ENCODE measurements around the gene KISS1R. TPM values are rescaled to one million over a fixed set of nuclear protein-coding genes. Genes with fewer than 3 reads are reported as not detected.
A peak's percentile ranks its signal among the peaks of the same experiment; 100 is the strongest.

The KISS1R gene
- total RNA-seq, 4 donors from 2014 or later = not detected

DNA sequence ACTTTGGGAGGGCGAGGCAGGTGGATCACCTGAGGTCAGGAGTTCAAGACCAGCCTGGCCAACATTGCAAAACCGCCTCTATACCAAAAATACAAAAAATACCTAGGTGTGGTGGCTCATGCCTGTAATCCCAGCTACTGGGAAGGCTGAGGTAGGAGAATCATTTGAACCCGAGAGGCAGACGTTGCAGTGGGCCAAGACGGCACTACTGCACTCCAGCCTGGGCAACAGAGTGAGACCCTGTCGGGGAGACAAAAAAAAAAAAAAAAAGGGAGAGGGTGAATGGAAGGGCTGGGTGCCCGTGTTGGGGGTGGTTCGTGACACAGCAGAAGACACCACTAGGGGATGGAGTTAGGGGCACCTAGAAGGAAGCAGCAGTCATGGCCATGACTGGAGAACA lies 46.8 kb upstream of the KISS1R start:
- H3K9me3 ChIP-seq = no peaks in the 10 kb centered on the region
- H3K27me3 ChIP-seq = no peaks in the 10 kb centered on the region
- H3K4me3 ChIP-seq = no peak overlapping the region
- intact Hi-C loops (cut with DNase I) = no loop called here
- peaks cover 6 to 75% (median 66%) of the 10 kb centered on the region in 4 donors for H3K36me3 ChIP-seq
- peaks cover 16 to 37% (median 34%) of the 10 kb centered on the region in 4 donors for H3K4me1 ChIP-seq
- DNase-seq (ENCODE audit: extremely low spot score) = no peak
- 91% methylated on average over 7 of the region's 8 CpGs for WGBS
- no peak for TF ChIP-seq POLR2AphosphoS5 (IDR thresholded peaks at IDR 0.05)
- TF ChIP-seq POLR2A (IDR thresholded peaks at IDR 0.05; ENCODE audit: low read depth) = no peak
- TF ChIP-seq EP300 (IDR thresholded peaks at IDR 0.05) = no peak
- TF ChIP-seq, protein P1, sequence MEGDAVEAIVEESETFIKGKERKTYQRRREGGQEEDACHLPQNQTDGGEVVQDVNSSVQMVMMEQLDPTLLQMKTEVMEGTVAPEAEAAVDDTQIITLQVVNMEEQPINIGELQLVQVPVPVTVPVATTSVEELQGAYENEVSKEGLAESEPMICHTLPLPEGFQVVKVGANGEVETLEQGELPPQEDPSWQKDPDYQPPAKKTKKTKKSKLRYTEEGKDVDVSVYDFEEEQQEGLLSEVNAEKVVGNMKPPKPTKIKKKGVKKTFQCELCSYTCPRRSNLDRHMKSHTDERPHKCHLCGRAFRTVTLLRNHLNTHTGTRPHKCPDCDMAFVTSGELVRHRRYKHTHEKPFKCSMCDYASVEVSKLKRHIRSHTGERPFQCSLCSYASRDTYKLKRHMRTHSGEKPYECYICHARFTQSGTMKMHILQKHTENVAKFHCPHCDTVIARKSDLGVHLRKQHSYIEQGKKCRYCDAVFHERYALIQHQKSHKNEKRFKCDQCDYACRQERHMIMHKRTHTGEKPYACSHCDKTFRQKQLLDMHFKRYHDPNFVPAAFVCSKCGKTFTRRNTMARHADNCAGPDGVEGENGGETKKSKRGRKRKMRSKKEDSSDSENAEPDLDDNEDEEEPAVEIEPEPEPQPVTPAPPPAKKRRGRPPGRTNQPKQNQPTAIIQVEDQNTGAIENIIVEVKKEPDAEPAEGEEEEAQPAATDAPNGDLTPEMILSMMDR (IDR thresholded peaks at IDR 0.05) = no peak
- peak overlapping the region; percentile 68 to 86 (median 79) for H3K27ac ChIP-seq (replicated peaks in 1 of 4)

GRCh38 chr19:870963-871401 lies 46.2 kb upstream of the KISS1R start:
- WGBS = 68% methylated on average over 14 of the region's 28 CpGs
- H3K9me3 ChIP-seq = no peaks in the 10 kb centered on the region
- no peaks in the 10 kb centered on the region for H3K27me3 ChIP-seq
- H3K4me3 ChIP-seq = no peak overlapping the region
- TF ChIP-seq POLR2A (IDR thresholded peaks at IDR 0.05; ENCODE audit: low read depth) (no peak), EP300 (IDR thresholded peaks at IDR 0.05) (no peak), POLR2AphosphoS5 (IDR thresholded peaks at IDR 0.05) (peak in 1 of 2 donors; percentile 16)
- TF ChIP-seq, protein P1 (IDR thresholded peaks at IDR 0.05) = no peak
- DNase-seq (ENCODE audit: extremely low spot score) = no peak
- H3K27ac ChIP-seq (replicated peaks in 1 of 4) = peak overlapping the region in 3 of 4 donors; percentile 40 to 86 (median 76)
- intact Hi-C loops (cut with DNase I) = no loop called here
- peaks cover 11 to 82% (median 72%) of the 10 kb centered on the region in 4 donors for H3K36me3 ChIP-seq
- H3K4me1 ChIP-seq = peaks cover 16 to 37% (median 34%) of the 10 kb centered on the region in 4 donors

- peaks cover 12 to 88% (median 79%) of the 10 kb centered on the region in 4 donors for H3K36me3 ChIP-seq
- H3K27ac ChIP-seq (replicated peaks in 1 of 4) = peak overlapping the region; percentile 68 to 86 (median 74)
- intact Hi-C loops (cut with DNase I) = no loop called here
- no peak overlapping the region for H3K4me3 ChIP-seq
- peaks cover 16 to 37% (median 34%) of the 10 kb centered on the region in 4 donors for H3K4me1 ChIP-seq
- H3K9me3 ChIP-seq = no peaks in the 10 kb centered on the region
- H3K27me3 ChIP-seq = no peaks in the 10 kb centered on the region
- 83% methylated on average over 19 of the region's 33 CpGs for WGBS
- DNase-seq (ENCODE audit: extremely low spot score) = no peak
- TF ChIP-seq, protein P1 (IDR thresholded peaks at IDR 0.05) = no peak
- TF ChIP-seq POLR2AphosphoS5 (IDR thresholded peaks at IDR 0.05) (no peak), POLR2A (IDR thresholded peaks at IDR 0.05; ENCODE audit: low read depth) (no peak), EP300 (IDR thresholded peaks at IDR 0.05) (no peak)
Observed at GRCh38 chr19:871446-872265, 45.5 kb upstream of the KISS1R start.

- no peaks in the 10 kb centered on the region for H3K9me3 ChIP-seq
- intact Hi-C loops (cut with DNase I) = no loop called here
- TF ChIP-seq POLR2AphosphoS5 (IDR thresholded peaks at IDR 0.05) = no peak
- no peak for TF ChIP-seq EP300 (IDR thresholded peaks at IDR 0.05)
- TF ChIP-seq POLR2A (IDR thresholded peaks at IDR 0.05; ENCODE audit: low read depth) = no peak
- TF ChIP-seq, protein P1 (IDR thresholded peaks at IDR 0.05) = no peak
- WGBS = 71% methylated on average over 25 of the region's 27 CpGs
- peak overlapping the region in 1 of 4 donors; percentile 24 for H3K4me3 ChIP-seq
- H3K36me3 ChIP-seq = peaks cover 17 to 94% (median 84%) of the 10 kb centered on the region in 4 donors
- no peak for DNase-seq (ENCODE audit: extremely low spot score)
- peak overlapping the region; percentile 45 to 73 (median 57) for H3K27ac ChIP-seq (replicated peaks in 1 of 4)
- H3K27me3 ChIP-seq = no peaks in the 10 kb centered on the region
- peaks cover 16 to 37% (median 34%) of the 10 kb centered on the region in 4 donors for H3K4me1 ChIP-seq
Observed at GRCh38 chr19:872266-872951, 44.7 kb upstream of the KISS1R start.

Measured in esophagus muscularis mucosa (tissue), 4 donors.